PFSK-1 (cell line): Measurements from ENCODE around the gene IKZF1.

Source experiments
- FOXP2 ChIP-seq: optimal IDR thresholded peaks from 2 replicates; pipeline ENCODE3; 2011; ENCODE audit warnings: borderline replicate concordance, control low read depth, inconsistent platforms; ENCODE audit not compliant: insufficient read depth; ENCODE audit errors: extremely low read length, extremely low read depth
- POLR2AphosphoS5 ChIP-seq: IDR thresholded peaks from 2 replicates; pipeline ENCODE4 v1.6.1; 2012; ENCODE audit warnings: low read depth, mild to moderate bottlenecking, control low read depth, low read length, moderate library complexity
- SIN3A ChIP-seq: IDR thresholded peaks from 2 replicates; pipeline ENCODE4 v1.6.1; 2012; ENCODE audit warnings: mild to moderate bottlenecking, low read length, moderate library complexity, borderline replicate concordance; ENCODE audit not compliant: insufficient read depth
- TAF1 ChIP-seq: IDR thresholded peaks from 2 replicates; pipeline ENCODE4 v1.6.1; 2012; ENCODE audit warnings: low read length, control low read depth, borderline replicate concordance; ENCODE audit not compliant: insufficient read depth
- TF ChIP-seq, protein P1 (sequence below), 2 experiments: IDR thresholded peaks; 2 replicates each; pipeline versions ENCODE4 v1.6.1 to v1.8.0; 2011 to 2012; ENCODE audit warnings: low read depth in 2 of 2, low read length in 2 of 2, control low read depth in 1 of 2, inconsistent platforms in 1 of 2, mild to moderate bottlenecking in 1 of 2, moderate library complexity in 1 of 2; ENCODE audit not compliant: insufficient read depth in 1 of 2

DNA sequence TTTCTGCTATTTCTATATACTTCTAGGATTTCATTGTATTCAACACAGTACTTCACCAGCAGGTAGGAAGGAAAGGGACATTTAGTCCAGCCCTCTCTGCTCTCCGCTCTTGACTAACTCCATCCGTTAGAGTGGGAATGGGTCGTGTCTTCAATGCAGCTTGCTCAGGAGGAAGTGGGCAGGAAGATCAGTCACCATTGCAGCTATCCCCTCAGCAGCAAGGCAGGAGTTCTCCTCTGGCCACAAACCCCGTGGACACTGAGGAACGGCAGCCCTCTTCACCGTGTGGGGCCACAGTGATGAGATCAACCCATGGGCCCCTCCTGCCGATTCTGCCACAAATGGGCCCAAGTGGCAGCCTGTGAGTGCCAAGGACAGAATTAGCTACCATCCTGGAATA lies 30.2 kb upstream of the IKZF1 start:
- TF ChIP-seq POLR2AphosphoS5 (no peak), TAF1 (no peak), SIN3A (no peak), FOXP2 (no peak)
- TF ChIP-seq, protein P1, sequence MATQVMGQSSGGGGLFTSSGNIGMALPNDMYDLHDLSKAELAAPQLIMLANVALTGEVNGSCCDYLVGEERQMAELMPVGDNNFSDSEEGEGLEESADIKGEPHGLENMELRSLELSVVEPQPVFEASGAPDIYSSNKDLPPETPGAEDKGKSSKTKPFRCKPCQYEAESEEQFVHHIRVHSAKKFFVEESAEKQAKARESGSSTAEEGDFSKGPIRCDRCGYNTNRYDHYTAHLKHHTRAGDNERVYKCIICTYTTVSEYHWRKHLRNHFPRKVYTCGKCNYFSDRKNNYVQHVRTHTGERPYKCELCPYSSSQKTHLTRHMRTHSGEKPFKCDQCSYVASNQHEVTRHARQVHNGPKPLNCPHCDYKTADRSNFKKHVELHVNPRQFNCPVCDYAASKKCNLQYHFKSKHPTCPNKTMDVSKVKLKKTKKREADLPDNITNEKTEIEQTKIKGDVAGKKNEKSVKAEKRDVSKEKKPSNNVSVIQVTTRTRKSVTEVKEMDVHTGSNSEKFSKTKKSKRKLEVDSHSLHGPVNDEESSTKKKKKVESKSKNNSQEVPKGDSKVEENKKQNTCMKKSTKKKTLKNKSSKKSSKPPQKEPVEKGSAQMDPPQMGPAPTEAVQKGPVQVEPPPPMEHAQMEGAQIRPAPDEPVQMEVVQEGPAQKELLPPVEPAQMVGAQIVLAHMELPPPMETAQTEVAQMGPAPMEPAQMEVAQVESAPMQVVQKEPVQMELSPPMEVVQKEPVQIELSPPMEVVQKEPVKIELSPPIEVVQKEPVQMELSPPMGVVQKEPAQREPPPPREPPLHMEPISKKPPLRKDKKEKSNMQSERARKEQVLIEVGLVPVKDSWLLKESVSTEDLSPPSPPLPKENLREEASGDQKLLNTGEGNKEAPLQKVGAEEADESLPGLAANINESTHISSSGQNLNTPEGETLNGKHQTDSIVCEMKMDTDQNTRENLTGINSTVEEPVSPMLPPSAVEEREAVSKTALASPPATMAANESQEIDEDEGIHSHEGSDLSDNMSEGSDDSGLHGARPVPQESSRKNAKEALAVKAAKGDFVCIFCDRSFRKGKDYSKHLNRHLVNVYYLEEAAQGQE (IDR thresholded peaks at IDR 0.05; ENCODE audit: insufficient read depth in 1 of 2, low read depth in 2 of 2, low read length in 2 of 2): no peak
